ENCODE data around the gene C11orf21. TPM values are rescaled to one million over a fixed set of nuclear protein-coding genes. Genes with fewer than 3 reads are reported as not detected.
A peak's percentile ranks its signal among the peaks of the same experiment; 100 is the strongest.

C11orf21 gene
- total RNA-seq, 1 donor from 2014 or later = not detected

GRCh38 chr11:2312232-2313042, 10.7 kb upstream of the C11orf21 start:
- Histone ChIP-seq H3K4me1 (peaks cover 8 to 19% of the 10 kb centered on the region in 2 donors), H3K27ac (peak overlapping the region; percentile 52 to 62), H3K36me3 (no peaks in the 10 kb centered on the region), H3K27me3 (no peaks in the 10 kb centered on the region), H3K9me3 (no peaks in the 10 kb centered on the region), H3K4me3 (no peak overlapping the region)
- no peak for TF ChIP-seq CTCF (IDR thresholded peaks at IDR 0.05)
- DNase-seq (ENCODE audit: low spot score in 2 of 2) = peak in 1 of 2 donors; percentile 78
- intact Hi-C loops (cut with DNase I) = no loop called here

GRCh38 chr11:2311353-2312133, 9.8 kb upstream of the C11orf21 start:
- no peak for TF ChIP-seq CTCF (IDR thresholded peaks at IDR 0.05)
- H3K4me3 ChIP-seq = no peak overlapping the region
- H3K4me1 ChIP-seq = peaks cover 12 to 25% of the 10 kb centered on the region in 2 donors
- H3K36me3 ChIP-seq = no peaks in the 10 kb centered on the region
- peak in 1 of 2 donors; percentile 55 for DNase-seq (ENCODE audit: low spot score in 2 of 2)
- no peaks in the 10 kb centered on the region for H3K9me3 ChIP-seq
- no peaks in the 10 kb centered on the region for H3K27me3 ChIP-seq
- intact Hi-C loops (cut with DNase I) = no loop called here
- peak overlapping the region; percentile 52 to 62 for H3K27ac ChIP-seq

- Histone ChIP-seq H3K4me3 (no peak overlapping the region), H3K27me3 (no peaks in the 10 kb centered on the region), H3K4me1 (peaks cover 16 to 31% of the 10 kb centered on the region in 2 donors), H3K27ac (peak overlapping the region in 1 of 2 donors; percentile 62), H3K36me3 (no peaks in the 10 kb centered on the region), H3K9me3 (no peaks in the 10 kb centered on the region)
- TF ChIP-seq CTCF (IDR thresholded peaks at IDR 0.05) = no peak
- peak in 1 of 2 donors; percentile 58 for DNase-seq (ENCODE audit: low spot score in 2 of 2)
- intact Hi-C loops (cut with DNase I) = no loop called here
Observed at GRCh38 chr11:2310786-2311352, 9.2 kb upstream of the C11orf21 start.

GRCh38 chr11:2310073-2310785, 8.5 kb upstream of the C11orf21 start:
- intact Hi-C loops (cut with DNase I) = no loop called here
- H3K4me3 ChIP-seq = no peak overlapping the region
- no peak overlapping the region for H3K27ac ChIP-seq
- no peaks in the 10 kb centered on the region for H3K9me3 ChIP-seq
- H3K36me3 ChIP-seq = no peaks in the 10 kb centered on the region
- peaks cover 21 to 33% of the 10 kb centered on the region in 2 donors for H3K4me1 ChIP-seq
- H3K27me3 ChIP-seq = no peaks in the 10 kb centered on the region
- no peak for TF ChIP-seq CTCF (IDR thresholded peaks at IDR 0.05)
- peak in 1 of 2 donors; percentile 59 for DNase-seq (ENCODE audit: low spot score in 2 of 2)
